ENCODE results near the gene AHSA1.
A peak's percentile ranks its signal among the peaks of the same experiment; 100 is the strongest.

AHSA1 gene

GRCh38 chr14:77474479-77475177 lies 16.7 kb downstream of the AHSA1 start:
- no peak for DNase-seq

DNA sequence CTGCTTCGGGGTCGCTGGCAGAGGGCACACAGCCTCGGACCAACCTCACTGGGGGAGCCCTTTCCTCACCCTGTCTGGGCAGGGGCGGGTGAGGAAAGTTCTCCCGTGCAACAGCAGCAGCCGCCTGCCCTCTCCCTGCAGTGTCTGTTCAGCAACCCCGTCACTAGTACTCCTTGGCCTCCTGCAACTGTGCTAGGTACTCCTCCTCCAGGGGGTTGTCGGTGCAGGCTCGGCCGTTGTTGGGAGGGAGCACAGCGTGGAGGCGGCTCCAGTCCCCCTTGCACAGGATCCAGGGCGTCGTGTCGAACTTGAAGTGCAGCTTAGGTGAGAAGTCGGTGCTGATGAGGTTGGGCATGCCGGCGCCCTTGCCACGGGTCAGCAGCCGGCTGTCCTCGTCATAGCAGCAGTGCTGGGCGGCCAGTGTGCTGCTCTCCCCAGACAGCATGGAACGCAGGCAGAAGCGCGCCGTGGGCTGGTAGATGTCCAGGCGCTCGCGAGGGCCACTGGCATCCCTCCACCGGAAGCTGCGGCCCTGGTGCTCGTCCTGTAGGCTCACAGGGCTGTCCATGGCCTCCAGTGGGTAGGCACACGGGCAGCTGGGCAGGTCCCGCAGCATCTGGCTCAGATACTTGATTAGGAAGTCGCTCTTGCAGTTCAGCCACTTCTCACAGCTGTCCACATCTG lies 17.7 kb downstream of the AHSA1 start:
- no peak for DNase-seq

DNA sequence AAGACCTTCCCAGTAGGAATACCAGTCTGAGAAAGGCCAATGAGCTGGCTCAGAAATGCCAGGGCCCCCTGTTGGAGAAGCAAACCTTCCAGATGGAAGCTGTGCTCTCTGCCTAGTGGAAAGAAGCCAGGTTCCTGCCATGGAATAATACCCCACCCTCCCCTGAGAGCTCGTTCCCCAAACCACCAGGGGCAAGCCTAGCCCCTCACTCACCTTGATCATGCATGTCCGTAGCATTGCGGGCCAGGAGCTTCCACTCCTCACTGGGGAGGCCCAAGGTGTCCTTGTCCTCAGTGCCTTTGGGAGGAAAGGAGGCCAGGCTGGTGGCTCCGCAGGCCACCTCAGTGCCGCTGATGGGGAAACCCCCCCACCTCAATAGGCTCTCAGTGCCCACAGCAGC lies 20.1 kb downstream of the AHSA1 start:
- DNase-seq = no peak

- no peak for DNase-seq
Observed at GRCh38 chr14:77478796-77479195, 20.9 kb downstream of the AHSA1 start.

DNA sequence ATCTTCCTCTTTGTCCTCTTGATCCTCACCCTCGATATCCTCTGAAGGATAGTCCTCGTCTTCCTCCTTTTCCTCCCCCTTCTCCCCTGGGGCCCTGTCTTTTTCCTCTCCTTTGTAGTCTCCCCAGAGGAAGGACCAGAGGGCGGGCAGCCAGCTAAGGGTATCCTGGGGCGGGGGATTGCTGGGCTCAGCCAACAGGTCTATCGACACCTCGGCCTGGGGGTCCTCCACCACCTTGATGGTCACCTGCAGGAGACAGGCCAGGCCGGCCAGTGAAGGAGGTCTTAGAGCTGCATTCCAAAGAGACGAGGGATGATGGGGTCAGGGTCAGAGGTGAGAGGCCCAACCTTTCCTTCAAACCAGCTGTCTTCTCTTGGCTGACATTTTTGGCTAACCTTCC lies 24.5 kb downstream of the AHSA1 start:
- no peak for DNase-seq

DNA sequence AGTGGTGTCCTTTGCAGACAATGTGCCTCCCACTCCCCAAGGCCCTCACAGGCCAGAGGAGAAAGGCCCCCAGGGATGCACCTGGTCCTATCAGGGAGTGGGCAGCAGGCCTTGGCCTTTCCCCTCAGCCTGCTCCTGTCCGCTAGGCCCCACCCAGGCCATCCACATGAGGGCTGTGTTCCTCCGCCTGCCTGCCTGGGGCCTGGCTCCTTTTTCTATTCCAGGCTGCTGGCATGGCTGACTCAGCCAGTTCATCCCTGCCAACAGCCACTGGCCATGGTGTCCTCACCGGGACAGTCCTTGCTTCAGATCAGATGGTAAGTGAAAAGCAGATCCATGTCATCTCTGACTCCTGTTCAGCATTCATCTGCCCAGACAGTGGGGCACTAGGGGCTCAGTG lies 27.4 kb downstream of the AHSA1 start:
- no peak for DNase-seq

DNA sequence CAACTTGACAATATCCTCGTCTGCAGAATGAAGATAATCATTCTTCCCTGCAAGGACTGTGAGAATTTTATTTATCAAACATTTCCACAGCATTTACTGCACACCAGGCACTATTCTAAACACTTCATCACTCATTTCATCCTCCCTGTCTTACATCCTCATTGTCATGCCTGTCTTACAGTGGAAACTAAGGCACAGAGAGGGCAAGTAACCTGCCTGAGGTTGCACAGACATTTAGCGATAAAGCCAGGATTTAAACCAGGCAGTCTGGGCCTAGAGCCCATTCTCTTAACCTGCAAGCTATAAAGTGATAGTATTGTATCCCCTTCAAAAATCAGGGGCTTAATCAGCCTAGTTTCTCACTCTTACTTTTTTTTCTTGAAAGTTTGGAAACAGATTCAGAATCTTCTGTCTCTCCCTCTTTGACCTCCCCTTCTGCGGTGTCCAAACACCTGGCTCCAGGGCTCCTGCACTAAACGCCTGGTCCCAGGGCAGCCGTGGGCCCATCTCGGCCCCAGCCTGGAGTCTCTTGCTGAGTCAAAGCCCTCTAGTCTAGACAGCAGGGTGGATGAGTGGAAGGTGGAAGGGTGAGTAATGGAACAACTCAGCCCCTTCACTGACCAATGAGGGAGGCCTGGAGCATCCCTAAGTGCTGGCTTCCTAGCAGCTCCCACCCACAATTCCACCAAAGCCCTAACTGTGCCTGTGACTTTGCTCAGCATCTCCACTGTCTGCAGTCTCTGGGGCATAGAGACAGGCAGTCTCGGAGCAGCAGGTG lies 28.2 kb downstream of the AHSA1 start:
- no peak for DNase-seq

DNA sequence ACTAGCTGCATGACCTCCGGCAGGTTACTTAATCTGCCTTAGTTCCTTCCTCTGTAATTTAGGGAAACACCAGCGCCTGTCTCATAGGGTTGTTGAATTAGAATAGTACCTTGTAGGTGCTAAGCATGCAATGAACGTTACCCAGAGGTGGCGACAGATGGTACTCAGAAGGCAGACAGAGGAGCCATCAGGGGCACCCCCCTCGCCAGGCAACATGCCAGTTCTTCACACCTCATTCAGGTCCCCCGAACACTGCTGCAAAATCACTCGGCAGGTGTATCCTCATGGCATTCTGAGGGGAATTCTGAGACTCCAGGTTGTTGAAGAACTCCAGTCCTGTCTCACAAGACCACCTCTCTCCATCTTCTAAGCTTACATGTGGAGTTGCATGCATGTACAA lies 30.7 kb downstream of the AHSA1 start:
- DNase-seq = no peak

DNA sequence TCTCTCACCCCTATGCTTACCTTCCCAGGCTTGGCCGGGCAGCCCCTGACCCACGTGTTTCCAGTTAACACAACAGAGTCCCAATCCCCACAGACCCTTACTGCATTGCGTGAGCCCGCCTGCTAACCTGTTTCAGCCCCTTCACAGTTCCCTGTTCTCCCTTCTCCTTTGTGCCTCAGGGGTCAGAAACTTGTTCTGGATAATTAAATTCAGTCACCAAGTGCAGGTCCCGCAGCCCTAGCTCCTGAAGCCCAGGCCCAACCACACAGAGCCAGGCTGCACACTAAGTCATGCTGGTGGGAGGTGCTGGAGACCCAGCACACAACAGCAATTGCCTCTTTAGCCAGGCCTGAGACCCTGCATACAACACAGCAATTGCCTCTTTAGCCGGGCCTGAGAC lies 31.1 kb downstream of the AHSA1 start:
- DNase-seq = no peak

GRCh38 chr14:77490347-77490986 lies 32.6 kb downstream of the AHSA1 start:
- DNase-seq = no peak

GRCh38 chr14:77491056-77491455 lies 33.2 kb downstream of the AHSA1 start:
- DNase-seq = no peak

DNA sequence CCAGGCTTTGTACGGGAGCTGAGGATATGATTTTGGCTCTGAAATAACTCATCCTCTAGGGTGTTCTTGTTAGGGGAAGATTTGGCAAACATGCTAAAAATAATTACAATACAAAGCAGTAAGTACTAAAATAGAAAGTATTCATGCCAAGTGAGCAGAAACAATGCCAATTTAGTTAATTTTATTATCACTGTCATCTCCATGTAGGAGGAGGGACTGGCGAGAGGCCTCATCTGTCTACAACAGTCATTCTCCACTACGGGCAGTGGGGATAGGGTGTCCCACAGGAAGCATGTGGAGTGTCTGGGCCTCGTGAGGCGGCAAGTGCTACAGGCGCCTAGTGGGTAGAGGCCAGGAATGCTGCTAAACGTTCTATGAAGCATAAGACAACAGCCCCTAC lies 37.4 kb downstream of the AHSA1 start:
- no peak for DNase-seq

- DNase-seq = peak; percentile 32
Observed at GRCh38 chr14:77498120-77498979, 40.5 kb downstream of the AHSA1 start, which contains the start of gene ISM2. Gene ISM2 (minus strand): TSS chr14:77498816. CDS start chr14:77498793, 23 bp downstream.

DNA sequence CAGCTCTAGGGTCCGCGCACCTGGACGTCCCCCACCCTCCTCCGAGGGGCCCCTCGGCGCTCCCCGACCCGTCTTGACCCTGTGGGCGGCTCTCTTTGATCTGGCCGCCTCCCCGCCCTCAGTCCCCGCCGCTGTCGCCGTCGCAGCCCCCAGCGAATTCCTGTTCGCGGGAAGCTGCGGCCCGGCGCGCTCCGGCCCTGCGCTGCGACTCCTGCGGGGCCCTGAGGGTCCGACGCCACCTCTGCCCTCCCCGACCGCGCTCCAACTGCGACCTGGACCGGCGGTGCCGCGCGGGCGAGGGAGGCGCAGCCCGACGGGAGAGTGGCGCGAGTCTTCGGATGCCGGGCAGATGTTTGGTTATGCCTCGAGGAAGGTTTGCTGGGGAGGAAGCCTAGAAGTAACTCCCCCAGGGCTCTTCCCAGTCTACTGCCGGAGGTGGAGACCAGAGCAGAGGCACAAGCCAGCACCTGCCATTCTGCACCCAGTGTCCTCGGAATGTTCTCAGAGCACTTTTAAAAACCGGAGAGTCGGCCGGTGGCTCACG lies 41.2 kb downstream of the AHSA1 start:
- no peak for DNase-seq

GRCh38 chr14:77502109-77502782 lies 44.4 kb downstream of the AHSA1 start:
- DNase-seq = no peak

GRCh38 chr14:77503138-77503537 lies 45.2 kb downstream of the AHSA1 start:
- no peak for DNase-seq

DNA sequence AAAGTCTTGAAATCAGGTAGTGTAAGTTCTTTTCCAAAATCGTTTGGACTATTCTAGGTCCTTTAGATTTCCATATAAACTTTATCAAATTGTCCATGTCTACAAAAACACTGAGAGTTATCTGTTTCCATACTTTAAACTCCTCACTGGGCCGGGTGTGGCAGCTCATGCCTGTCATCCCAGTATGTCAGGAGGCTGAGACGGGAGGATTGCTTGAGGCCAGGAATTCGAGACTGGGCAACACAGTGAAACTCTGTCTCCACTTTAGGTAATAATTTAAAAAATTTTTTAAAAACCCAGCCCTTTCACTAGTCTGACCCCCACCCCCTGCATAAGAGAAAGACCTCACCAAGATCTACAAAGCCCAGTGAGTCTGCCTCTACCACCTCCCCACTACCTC lies 47.1 kb downstream of the AHSA1 start:
- DNase-seq = no peak

DNA sequence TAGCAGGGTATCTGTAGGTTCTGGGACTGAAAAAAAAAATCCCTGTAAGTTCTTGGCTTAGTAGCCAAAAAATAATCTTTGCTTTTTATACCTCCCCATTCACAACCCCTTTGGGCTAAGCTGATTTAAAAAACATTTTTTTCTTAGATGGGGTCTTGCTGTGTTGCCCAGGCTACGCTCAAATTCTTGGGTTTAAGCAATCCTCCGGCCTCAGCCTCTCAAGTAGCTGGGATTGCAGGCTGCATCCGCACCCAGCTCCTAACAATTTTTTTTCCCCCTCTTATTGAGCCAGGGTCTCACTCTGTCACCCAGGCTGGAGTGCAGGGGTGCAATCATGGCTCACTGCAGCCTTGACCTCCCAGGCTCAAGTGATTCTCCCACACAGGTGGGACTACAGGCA lies 49.9 kb downstream of the AHSA1 start:
- no peak for DNase-seq

- DNase-seq = no peak
Observed at GRCh38 chr14:77508249-77508648, 50.4 kb downstream of the AHSA1 start.

- DNase-seq = no peak
Observed at GRCh38 chr14:77508876-77509275, 51.0 kb downstream of the AHSA1 start.

DNA sequence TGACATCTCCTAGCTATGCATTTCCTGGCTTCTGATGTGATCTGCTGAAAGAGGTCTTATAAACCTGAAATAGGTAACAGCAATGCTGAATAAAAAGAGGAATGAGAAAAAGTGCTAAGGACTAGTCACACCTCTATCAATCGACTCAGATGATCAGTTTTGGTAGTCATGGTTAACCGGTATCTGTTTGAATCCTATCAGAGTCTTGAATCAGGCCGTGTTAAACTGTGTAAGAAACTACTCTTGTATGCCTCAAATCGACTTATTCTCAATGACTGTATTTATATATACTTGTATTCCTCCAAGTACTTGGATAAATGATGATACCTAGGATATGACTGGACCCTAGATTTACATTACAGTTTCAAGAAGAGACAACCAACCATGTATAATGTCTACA lies 51.5 kb downstream of the AHSA1 start:
- no peak for DNase-seq
